ENCODE measurements around the gene RFX6. TPM values are rescaled to one million over a fixed set of nuclear protein-coding genes. Genes with fewer than 3 reads are reported as not detected.

RFX6 gene
- total RNA-seq, 1 experiment from 2014 or later = not detected

DNA sequence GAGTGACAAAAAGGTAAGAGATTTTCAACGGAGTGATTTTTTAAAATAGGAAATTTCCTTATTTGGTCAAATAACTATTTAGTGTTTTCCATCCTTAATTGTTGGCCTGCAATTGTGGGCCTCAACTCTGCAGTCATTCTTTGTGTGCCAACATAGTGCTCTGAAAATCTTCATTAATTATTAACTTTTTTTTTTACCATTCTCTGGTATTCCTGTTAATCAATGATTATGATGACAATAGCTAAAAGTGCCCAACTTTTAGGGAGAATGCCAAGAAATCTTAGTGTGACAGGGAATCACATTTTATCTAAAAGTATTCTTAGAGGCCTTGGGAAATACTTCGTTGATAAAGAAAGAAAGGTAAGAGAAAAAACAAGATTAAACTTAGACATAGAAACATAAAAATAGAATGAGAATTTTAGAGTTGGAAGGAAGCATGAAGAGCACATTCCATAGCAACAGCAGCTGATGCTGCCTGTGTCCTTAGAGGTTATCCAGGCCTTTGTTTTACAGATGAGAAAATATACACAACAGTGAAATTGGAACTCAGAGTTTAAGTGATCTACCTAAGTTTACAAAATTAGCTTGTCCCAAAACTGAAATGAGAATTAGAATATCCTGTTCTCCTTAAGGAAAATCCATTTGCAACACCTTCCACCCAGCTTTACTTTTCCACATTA lies 49.3 kb upstream of the RFX6 start:
- ChIA-PET POLR2A (no interaction called here), RAD21 (ENCODE audit: low non-redundant PET in 1 of 2, low total read pairs in 2 of 2, uncharacterized antibody in 2 of 2, unreplicated experiment in 2 of 2) (interaction anchor here in 1 of 2 experiments (0.7 kb wide), 1 partner anchor 22 kb away, joined by 3 read pairs; no protein-coding TSS in a partner anchor), CTCF (no interaction called here)
- H3K36me3 ChIP-seq (ENCODE audit: control insufficient read depth in 1 of 2, insufficient read depth in 2 of 2, low read length in 2 of 2) = no peaks in the 10 kb centered on the region
- ATAC-seq (no peak), DNase-seq (ENCODE audit: low read depth, low spot score) (no peak)
- H2AFZ ChIP-seq (ENCODE audit: low read depth, low read length, poor library complexity, severe bottlenecking) = peak overlapping the region; percentile 66
- intact Hi-C loops (cut with micrococcal nuclease) = no loop called here
- no peaks in the 10 kb centered on the region for H4K20me1 ChIP-seq (ENCODE audit: insufficient read depth)
- no peaks in the 10 kb centered on the region for H3K79me2 ChIP-seq (ENCODE audit: insufficient read depth, low read length)
- H3K27me3 ChIP-seq (ENCODE audit: insufficient read depth, low read length) = no peaks in the 10 kb centered on the region
- no peaks in the 10 kb centered on the region for H3K9me2 ChIP-seq (ENCODE audit: insufficient read depth)
- H3K9me3 ChIP-seq (ENCODE audit: control insufficient read depth in 1 of 2, insufficient read depth in 1 of 2, low read depth in 1 of 2, low read length in 2 of 2) = no peaks in the 10 kb centered on the region
- no peak overlapping the region for H3K27ac ChIP-seq (ENCODE audit: low read depth, low read length)
- TF ChIP-seq ZNF274 (IDR thresholded peaks at IDR 0.05; ENCODE audit: low read depth, low read length) (no peak), SP1 (IDR thresholded peaks at IDR 0.05; ENCODE audit: low read depth) (no peak), POLR2AphosphoS5 (IDR thresholded peaks at IDR 0.05; ENCODE audit: low read depth, low read length) (no peak), TCF7L2 (IDR thresholded peaks at IDR 0.05; ENCODE audit: borderline replicate concordance, extremely low read depth, insufficient read depth, insufficient read length) (no peak), CTCF (IDR thresholded peaks at IDR 0.05 in 2 of 3, conservative IDR thresholded peaks at IDR 0.05 in 1 of 3; ENCODE audit: borderline replicate concordance in 1 of 3, insufficient read depth in 1 of 3, low read depth in 2 of 3, low read length in 2 of 3) (no peak), YY1 (IDR thresholded peaks at IDR 0.05; ENCODE audit: extremely low read depth, insufficient replicate concordance, low read depth, low read length) (no peak), SRF (IDR thresholded peaks at IDR 0.05; ENCODE audit: low read depth) (no peak), FOSL1 (IDR thresholded peaks at IDR 0.05; ENCODE audit: low read depth) (no peak), CEBPB (IDR thresholded peaks at IDR 0.05; ENCODE audit: low read depth) (no peak)
- TF ChIP-seq, protein P1, sequence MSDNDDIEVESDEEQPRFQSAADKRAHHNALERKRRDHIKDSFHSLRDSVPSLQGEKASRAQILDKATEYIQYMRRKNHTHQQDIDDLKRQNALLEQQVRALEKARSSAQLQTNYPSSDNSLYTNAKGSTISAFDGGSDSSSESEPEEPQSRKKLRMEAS (IDR thresholded peaks at IDR 0.05) = no peak
- H3K4me2 ChIP-seq (ENCODE audit: low read length) = no peak overlapping the region
- BruUV-seq (replicated peaks) = no TSS peak
- H3K9ac ChIP-seq (ENCODE audit: low read length) = no peak overlapping the region
- no peak overlapping the region for H3K4me3 ChIP-seq (replicated peaks in 1 of 2; ENCODE audit: low read depth in 1 of 2, low read length in 2 of 2)
- H3K4me1 ChIP-seq (ENCODE audit: control insufficient read depth in 1 of 2, insufficient read depth in 2 of 2, low read length in 2 of 2) = no peaks in the 10 kb centered on the region

All from HCT116 (cell line).